ENCODE measurements around the gene PDE7B.

The PDE7B gene

DNA sequence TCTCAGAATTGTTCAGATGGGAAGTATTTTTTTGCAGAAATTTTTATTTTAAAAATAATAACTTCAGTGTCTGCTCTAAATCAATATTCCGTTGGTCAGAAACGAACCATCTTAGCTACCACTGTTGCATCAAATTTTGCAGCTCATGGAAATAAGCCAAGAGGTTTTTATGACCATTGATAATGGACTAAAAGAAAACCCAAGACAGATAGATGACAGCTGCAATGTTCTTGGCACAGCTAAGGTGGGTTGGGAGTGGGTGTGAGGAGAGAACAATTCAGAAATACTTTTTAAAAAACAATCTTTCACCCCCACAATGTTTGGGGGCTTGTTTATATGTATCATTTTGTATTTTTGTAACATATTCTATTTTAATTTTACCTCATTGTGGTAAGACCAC, 121.1 kb downstream of the PDE7B start:
- 80 to 96% methylated on average over 1 to 2 of the region's 2 CpGs for WGBS, 2 experiments
- no peaks in the 10 kb centered on the region for H3K27me3 ChIP-seq (ENCODE audit: control insufficient read depth, insufficient read depth, low read length, poor library complexity, severe bottlenecking)
- H3K4me3 ChIP-seq (ENCODE audit: insufficient read depth, low read depth, low read length): no peak overlapping the region
- no peaks in the 10 kb centered on the region for H3K9me3 ChIP-seq (ENCODE audit: control insufficient read depth, low read length)
- no peak overlapping the region for H3K27ac ChIP-seq (ENCODE audit: insufficient read depth, low read depth, low read length, poor library complexity, severe bottlenecking)
- H3K36me3 ChIP-seq (ENCODE audit: control insufficient read depth, insufficient read depth, low read length): no peaks in the 10 kb centered on the region
- no peaks in the 10 kb centered on the region for H3K4me1 ChIP-seq (ENCODE audit: control insufficient read depth, insufficient read depth, low read length)

- 37 to 50% methylated on average over 1 of the region's 1 CpG for WGBS, 2 experiments
- H3K27ac ChIP-seq (ENCODE audit: insufficient read depth, low read depth, low read length, poor library complexity, severe bottlenecking): no peak overlapping the region
- H3K27me3 ChIP-seq (ENCODE audit: control insufficient read depth, insufficient read depth, low read length, poor library complexity, severe bottlenecking): no peaks in the 10 kb centered on the region
- no peaks in the 10 kb centered on the region for H3K9me3 ChIP-seq (ENCODE audit: control insufficient read depth, low read length)
- H3K4me3 ChIP-seq (ENCODE audit: insufficient read depth, low read depth, low read length): no peak overlapping the region
- H3K4me1 ChIP-seq (ENCODE audit: control insufficient read depth, insufficient read depth, low read length): no peaks in the 10 kb centered on the region
- no peaks in the 10 kb centered on the region for H3K36me3 ChIP-seq (ENCODE audit: control insufficient read depth, insufficient read depth, low read length)
Observed at GRCh38 chr6:135974426-135974825, 122.9 kb downstream of the PDE7B start.

GRCh38 chr6:135976585-135976984, 125.1 kb downstream of the PDE7B start:
- Histone ChIP-seq H3K27ac (ENCODE audit: insufficient read depth, low read depth, low read length, poor library complexity, severe bottlenecking) (no peak overlapping the region), H3K36me3 (ENCODE audit: control insufficient read depth, insufficient read depth, low read length) (no peaks in the 10 kb centered on the region), H3K27me3 (ENCODE audit: control insufficient read depth, insufficient read depth, low read length, poor library complexity, severe bottlenecking) (no peaks in the 10 kb centered on the region)

DNA sequence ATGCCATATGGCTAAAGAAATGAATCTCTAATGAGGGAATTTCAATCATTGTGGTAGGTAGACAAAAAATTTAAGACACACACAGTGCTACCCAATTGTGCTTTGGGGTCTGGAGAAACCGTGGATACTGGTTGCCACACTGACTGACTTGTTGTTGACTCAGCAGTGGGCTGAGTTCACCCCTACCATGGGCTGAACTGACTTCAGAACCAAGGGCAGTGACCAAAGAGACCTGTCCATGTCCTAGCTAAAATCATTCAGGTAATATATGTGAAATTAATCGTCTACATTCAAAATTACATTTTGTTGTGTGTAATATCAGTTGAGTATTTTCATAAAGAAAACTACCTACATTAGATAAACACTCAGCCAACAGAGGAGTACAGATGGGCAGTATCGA, 131.6 kb downstream of the PDE7B start:
- 78 to 89% methylated on average over 1 of the region's 3 CpGs for WGBS, 2 experiments
- H3K9me3 ChIP-seq (ENCODE audit: control insufficient read depth, low read length): no peaks in the 10 kb centered on the region
- H3K36me3 ChIP-seq (ENCODE audit: control insufficient read depth, insufficient read depth, low read length): no peaks in the 10 kb centered on the region
- no peak overlapping the region for H3K4me3 ChIP-seq (ENCODE audit: insufficient read depth, low read depth, low read length)
- H3K27me3 ChIP-seq (ENCODE audit: control insufficient read depth, insufficient read depth, low read length, poor library complexity, severe bottlenecking): no peaks in the 10 kb centered on the region
- no peaks in the 10 kb centered on the region for H3K4me1 ChIP-seq (ENCODE audit: control insufficient read depth, insufficient read depth, low read length)
- no peak overlapping the region for H3K27ac ChIP-seq (ENCODE audit: insufficient read depth, low read depth, low read length, poor library complexity, severe bottlenecking)

More at GRCh38 chr6:135976585-135976984, 125.1 kb downstream of the PDE7B start:
- Histone ChIP-seq H3K4me1 (ENCODE audit: control insufficient read depth, insufficient read depth, low read length) (no peaks in the 10 kb centered on the region), H3K9me3 (ENCODE audit: control insufficient read depth, low read length) (no peaks in the 10 kb centered on the region), H3K4me3 (ENCODE audit: insufficient read depth, low read depth, low read length) (no peak overlapping the region)

GRCh38 chr6:135983718-135984343, 132.3 kb downstream of the PDE7B start:
- Histone ChIP-seq H3K36me3 (ENCODE audit: control insufficient read depth, insufficient read depth, low read length) (no peaks in the 10 kb centered on the region), H3K4me1 (ENCODE audit: control insufficient read depth, insufficient read depth, low read length) (no peaks in the 10 kb centered on the region), H3K4me3 (ENCODE audit: insufficient read depth, low read depth, low read length) (no peak overlapping the region), H3K27me3 (ENCODE audit: control insufficient read depth, insufficient read depth, low read length, poor library complexity, severe bottlenecking) (no peaks in the 10 kb centered on the region), H3K9me3 (ENCODE audit: control insufficient read depth, low read length) (no peaks in the 10 kb centered on the region), H3K27ac (ENCODE audit: insufficient read depth, low read depth, low read length, poor library complexity, severe bottlenecking) (no peak overlapping the region)
- WGBS, 2 experiments: 95 to 98% methylated on average over 4 of the region's 4 CpGs

DNA sequence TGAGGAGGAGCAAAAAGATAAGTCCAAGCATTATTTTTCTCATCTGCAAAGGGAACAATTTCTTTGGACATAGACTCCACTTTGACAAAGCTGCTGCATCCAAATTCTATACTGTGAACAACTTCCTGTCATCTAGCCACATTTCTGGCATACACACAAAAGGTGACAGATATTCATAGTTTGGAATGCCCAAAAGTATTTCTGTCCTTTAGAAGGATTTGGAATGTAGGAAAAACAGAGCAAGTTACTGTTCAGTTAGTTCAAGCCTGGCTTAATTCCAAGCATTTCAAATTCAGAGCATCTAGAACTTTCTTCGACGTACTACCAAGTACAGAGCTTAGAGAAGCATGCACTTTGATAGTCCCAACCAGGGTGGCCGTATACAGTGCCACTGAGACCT, 134.0 kb downstream of the PDE7B start:
- H3K4me3 ChIP-seq (ENCODE audit: insufficient read depth, low read depth, low read length): no peak overlapping the region
- H3K27ac ChIP-seq (ENCODE audit: insufficient read depth, low read depth, low read length, poor library complexity, severe bottlenecking): no peak overlapping the region
- H3K27me3 ChIP-seq (ENCODE audit: control insufficient read depth, insufficient read depth, low read length, poor library complexity, severe bottlenecking): no peaks in the 10 kb centered on the region
- no peaks in the 10 kb centered on the region for H3K36me3 ChIP-seq (ENCODE audit: control insufficient read depth, insufficient read depth, low read length)
- H3K9me3 ChIP-seq (ENCODE audit: control insufficient read depth, low read length): no peaks in the 10 kb centered on the region
- no peaks in the 10 kb centered on the region for H3K4me1 ChIP-seq (ENCODE audit: control insufficient read depth, insufficient read depth, low read length)
- 94 to 95% methylated on average over 3 of the region's 3 CpGs for WGBS, 2 experiments

DNA sequence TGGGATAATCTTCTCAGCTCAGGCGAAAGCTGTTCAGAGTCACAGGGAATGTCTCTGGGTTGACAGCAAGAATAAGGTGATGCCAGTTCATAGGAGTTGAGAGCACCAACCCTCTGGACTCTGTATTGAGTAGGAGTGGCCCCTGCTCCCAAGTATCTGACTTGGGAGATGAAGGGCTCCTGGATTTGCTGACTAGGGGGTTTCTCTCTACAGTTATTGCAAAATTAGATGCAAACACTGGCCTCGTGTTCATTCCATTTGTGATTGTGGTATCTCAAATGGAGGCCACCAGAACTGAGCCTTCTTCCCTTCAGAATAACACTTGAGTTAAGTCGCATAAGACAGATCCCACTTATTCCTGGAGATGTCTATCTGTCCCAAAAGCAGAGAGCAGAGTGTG, 135.7 kb downstream of the PDE7B start:
- no peak overlapping the region for H3K4me3 ChIP-seq (ENCODE audit: insufficient read depth, low read depth, low read length)
- WGBS, 2 experiments: 89 to 95% methylated on average over 3 of the region's 3 CpGs
- H3K27ac ChIP-seq (ENCODE audit: insufficient read depth, low read depth, low read length, poor library complexity, severe bottlenecking): no peak overlapping the region
- no peaks in the 10 kb centered on the region for H3K4me1 ChIP-seq (ENCODE audit: control insufficient read depth, insufficient read depth, low read length)
- no peaks in the 10 kb centered on the region for H3K9me3 ChIP-seq (ENCODE audit: control insufficient read depth, low read length)
- no peaks in the 10 kb centered on the region for H3K27me3 ChIP-seq (ENCODE audit: control insufficient read depth, insufficient read depth, low read length, poor library complexity, severe bottlenecking)
- H3K36me3 ChIP-seq (ENCODE audit: control insufficient read depth, insufficient read depth, low read length): no peaks in the 10 kb centered on the region

GRCh38 chr6:135990439-135990838, 138.9 kb downstream of the PDE7B start:
- H3K36me3 ChIP-seq (ENCODE audit: control insufficient read depth, insufficient read depth, low read length): no peaks in the 10 kb centered on the region
- H3K4me3 ChIP-seq (ENCODE audit: insufficient read depth, low read depth, low read length): no peak overlapping the region
- H3K27me3 ChIP-seq (ENCODE audit: control insufficient read depth, insufficient read depth, low read length, poor library complexity, severe bottlenecking): no peaks in the 10 kb centered on the region
- WGBS, 2 experiments: 92 to 94% methylated on average over 4 of the region's 4 CpGs
- no peak overlapping the region for H3K27ac ChIP-seq (ENCODE audit: insufficient read depth, low read depth, low read length, poor library complexity, severe bottlenecking)
- no peaks in the 10 kb centered on the region for H3K4me1 ChIP-seq (ENCODE audit: control insufficient read depth, insufficient read depth, low read length)
- no peaks in the 10 kb centered on the region for H3K9me3 ChIP-seq (ENCODE audit: control insufficient read depth, low read length)

GRCh38 chr6:135990855-135991464, 139.5 kb downstream of the PDE7B start:
- H3K27ac ChIP-seq (ENCODE audit: insufficient read depth, low read depth, low read length, poor library complexity, severe bottlenecking): no peak overlapping the region
- 92 to 98% methylated on average over 3 of the region's 4 CpGs for WGBS, 2 experiments
- no peak overlapping the region for H3K4me3 ChIP-seq (ENCODE audit: insufficient read depth, low read depth, low read length)
- no peaks in the 10 kb centered on the region for H3K9me3 ChIP-seq (ENCODE audit: control insufficient read depth, low read length)
- no peaks in the 10 kb centered on the region for H3K27me3 ChIP-seq (ENCODE audit: control insufficient read depth, insufficient read depth, low read length, poor library complexity, severe bottlenecking)
- no peaks in the 10 kb centered on the region for H3K36me3 ChIP-seq (ENCODE audit: control insufficient read depth, insufficient read depth, low read length)
- no peaks in the 10 kb centered on the region for H3K4me1 ChIP-seq (ENCODE audit: control insufficient read depth, insufficient read depth, low read length)

DNA sequence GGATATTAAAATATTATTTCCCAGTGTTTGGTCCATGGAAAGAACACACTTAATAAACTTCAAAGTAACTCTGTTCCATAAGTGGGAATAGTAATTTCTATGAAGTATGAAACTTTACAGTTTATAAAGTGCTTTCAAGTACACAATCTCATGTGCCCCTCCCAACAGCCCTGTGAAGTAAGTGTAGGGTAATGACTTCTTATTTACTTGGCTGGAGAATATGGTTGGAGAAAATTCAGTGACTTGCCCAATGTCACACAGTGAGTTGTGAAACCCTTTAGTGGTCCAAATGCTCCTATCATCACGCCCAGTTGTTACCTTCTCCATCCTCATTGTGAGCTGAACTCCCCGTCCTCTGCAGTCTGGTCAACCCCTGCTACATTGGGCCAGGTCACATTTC, 141.2 kb downstream of the PDE7B start:
- 89 to 90% methylated on average over 2 of the region's 2 CpGs for WGBS, 2 experiments
- Histone ChIP-seq H3K4me3 (ENCODE audit: insufficient read depth, low read depth, low read length) (no peak overlapping the region), H3K4me1 (ENCODE audit: control insufficient read depth, insufficient read depth, low read length) (no peaks in the 10 kb centered on the region), H3K9me3 (ENCODE audit: control insufficient read depth, low read length) (no peaks in the 10 kb centered on the region), H3K36me3 (ENCODE audit: control insufficient read depth, insufficient read depth, low read length) (no peaks in the 10 kb centered on the region), H3K27me3 (ENCODE audit: control insufficient read depth, insufficient read depth, low read length, poor library complexity, severe bottlenecking) (no peaks in the 10 kb centered on the region), H3K27ac (ENCODE audit: insufficient read depth, low read depth, low read length, poor library complexity, severe bottlenecking) (no peak overlapping the region)
